Renal cortex interstitium (tissue), 11 donors: Measurements from ENCODE around the gene NOTUM. TPM values are rescaled to one million over a fixed set of nuclear protein-coding genes. Genes with fewer than 3 reads are reported as not detected.

Experiments used
- DNase-seq, 11 donors: peaks; one replicate each; pipeline ENCODE4 v3.0.0-alpha.2; 2013; ENCODE audit warnings: low read depth in 9 of 11, low spot score in 4 of 11; ENCODE audit errors: extremely low read depth in 1 of 11
- polyA plus RNA-seq, 3 donors: library from polyadenylated mRNA; unstranded; fragments of 120-200 nt; gene quantifications; one replicate each; pipeline ENCODE4 v1.2.1, GENCODE V29; 2013; ENCODE audit not compliant: insufficient read length in 3 of 3

NOTUM gene
- polyA plus RNA-seq, 3 donors = 1.9 to 3.5 (median 3.3) TPM

- DNase-seq = no peak
These were observed 37.9 kb upstream of the NOTUM start for GRCh38 chr17:81998691-81999438.

GRCh38 chr17:81998212-81998611 is 37.2 kb upstream of the NOTUM start:
- no peak for DNase-seq

GRCh38 chr17:81996757-81997441 is 35.9 kb upstream of the NOTUM start:
- no peak for DNase-seq

GRCh38 chr17:81996232-81996756 is 35.3 kb upstream of the NOTUM start:
- no peak for DNase-seq

- DNase-seq = no peak
These were observed 34.7 kb upstream of the NOTUM start for GRCh38 chr17:81995463-81996231.

- no peak for DNase-seq
These were observed 33.8 kb upstream of the NOTUM start for GRCh38 chr17:81994593-81995462.

GRCh38 chr17:81993729-81994592 is 33.0 kb upstream of the NOTUM start:
- DNase-seq = no peak

GRCh38 chr17:81992306-81993102 is 31.5 kb upstream of the NOTUM start:
- peak in 1 of 11 donors; percentile 76 for DNase-seq

- no peak for DNase-seq
These were observed 30.8 kb upstream of the NOTUM start for GRCh38 chr17:81991684-81992305.

GRCh38 chr17:81990836-81991683 is 30.1 kb upstream of the NOTUM start:
- DNase-seq = no peak

GRCh38 chr17:81987161-81987770 is 26.3 kb upstream of the NOTUM start:
- DNase-seq = no peak

- DNase-seq = no peak
These were observed 25.6 kb upstream of the NOTUM start for GRCh38 chr17:81986606-81987005.

- DNase-seq = no peak
These were observed 23.9 kb upstream of the NOTUM start for GRCh38 chr17:81984773-81985410.

- no peak for DNase-seq
These were observed 22.8 kb upstream of the NOTUM start for GRCh38 chr17:81983639-81984373.
